NB4 (cell line): ENCODE results near the gene ZXDC.

ENCODE experiments used
- DNase-seq: peaks from one replicate; pipeline ENCODE4 v3.0.0; 2010; ENCODE audit warnings: low read depth
- H3K4me3 ChIP-seq: one replicate; pipeline ENCODE4 v1.5.1; 2011; ENCODE audit warnings: mild to moderate bottlenecking, low read depth, low read length, moderate library complexity
- CTCF ChIP-seq: IDR thresholded peaks from one replicate; pipeline ENCODE4 v1.5.1; 2012; ENCODE audit warnings: low read depth, low read length
- MAX ChIP-seq: IDR thresholded peaks from 2 replicates; pipeline ENCODE4 v1.6.1; 2011; ENCODE audit warnings: low read depth, low read length
- MYC ChIP-seq: IDR thresholded peaks from 2 replicates; pipeline ENCODE4 v1.6.1; 2011; ENCODE audit warnings: low read depth, low read length
- POLR2A ChIP-seq: IDR thresholded peaks from 2 replicates; pipeline ENCODE4 v1.6.1; 2011; ENCODE audit warnings: mild to moderate bottlenecking; ENCODE audit not compliant: insufficient read length; ENCODE audit errors: extremely low read depth

The ZXDC gene

GRCh38 chr3:126512026-126512425, 36.3 kb upstream of the ZXDC start:
- TF ChIP-seq POLR2A (no peak), CTCF (no peak), MAX (no peak), MYC (no peak)
- no peak for DNase-seq
- H3K4me3 ChIP-seq = no peak overlapping the region

GRCh38 chr3:126511291-126511690, 35.6 kb upstream of the ZXDC start:
- TF ChIP-seq CTCF = no peak
- TF ChIP-seq POLR2A = no peak
- no peak for TF ChIP-seq MYC
- TF ChIP-seq MAX = no peak
- no peak overlapping the region for H3K4me3 ChIP-seq
- no peak for DNase-seq

GRCh38 chr3:126510308-126510910, 34.7 kb upstream of the ZXDC start:
- DNase-seq = no peak
- TF ChIP-seq MAX (no peak), POLR2A (no peak), CTCF (no peak), MYC (no peak)
- no peak overlapping the region for H3K4me3 ChIP-seq

GRCh38 chr3:126509597-126510307, 34.1 kb upstream of the ZXDC start:
- H3K4me3 ChIP-seq = no peak overlapping the region
- TF ChIP-seq MAX (no peak), CTCF (no peak), POLR2A (no peak), MYC (no peak)
- DNase-seq = no peak

GRCh38 chr3:126508564-126508964, 32.9 kb upstream of the ZXDC start:
- no peak for TF ChIP-seq POLR2A
- no peak for TF ChIP-seq MYC
- no peak for TF ChIP-seq CTCF
- no peak for TF ChIP-seq MAX
- no peak overlapping the region for H3K4me3 ChIP-seq
- DNase-seq = no peak
